Kidney (tissue), 14 donors: ENCODE results near the gene ARHGAP22. TPM values are rescaled to one million over a fixed set of nuclear protein-coding genes. Genes with fewer than 3 reads are reported as not detected.

Source experiments
- DNase-seq, 5 donors: peaks; one replicate each; pipeline ENCODE4 v3.0.0-alpha.2; 2013 to 2020
- FAIRE-seq: peaks from 2 replicates; lab custom pipeline; 2012; peaks lifted over from hg19 to GRCh38; lab: Jason Lieb, UNC
- H3K27ac ChIP-seq, 2 donors: one replicate each; pipeline ENCODE4 v1.7.0; 2013; ENCODE audit warnings: low read depth in 2 of 2, low read length in 2 of 2, inconsistent platforms in 1 of 2
- H3K27me3 ChIP-seq: one replicate; pipeline ENCODE4 v1.7.1; 2013; ENCODE audit warnings: low read length, inconsistent platforms; ENCODE audit not compliant: control insufficient read depth, insufficient read depth
- H3K36me3 ChIP-seq, 3 donors: one replicate each; pipeline versions ENCODE4 v1.7.0 to v1.7.1; 2013; ENCODE audit warnings: low read length in 3 of 3, control low read depth in 1 of 3, inconsistent platforms in 1 of 3; ENCODE audit not compliant: insufficient read depth in 3 of 3, control insufficient read depth in 2 of 3
- H3K4me1 ChIP-seq, 3 donors: one replicate each; pipeline versions ENCODE4 v1.7.0 to v1.7.1; 2013; ENCODE audit warnings: low read length in 3 of 3, inconsistent platforms in 1 of 3, low read depth in 1 of 3; ENCODE audit not compliant: control insufficient read depth in 2 of 3, insufficient read depth in 2 of 3
- H3K4me3 ChIP-seq, 3 donors: one replicate each; pipeline versions ENCODE4 v1.7.0 to v1.8.1; 2013; ENCODE audit warnings: low read length in 3 of 3, control low read depth in 1 of 3, inconsistent platforms in 1 of 3
- H3K9ac ChIP-seq, 3 donors: one replicate each; pipeline versions ENCODE4 v1.7.0 to v1.7.1; 2013; ENCODE audit warnings: low read length in 3 of 3, control low read depth in 1 of 3, inconsistent platforms in 1 of 3
- H3K9me3 ChIP-seq, 3 donors: one replicate each; pipeline versions ENCODE4 v1.7.0 to v1.7.1; 2013; ENCODE audit warnings: low read length in 3 of 3, control low read depth in 1 of 3, inconsistent platforms in 1 of 3; ENCODE audit not compliant: control insufficient read depth in 2 of 3, insufficient read depth in 1 of 3
- intact Hi-C: fragments of 100-400 bp; cut with DNase I; formaldehyde crosslinking; loops from one replicate; pipeline ENCODE4 v1.11.1; 2022
- polyA plus RNA-seq: library from polyadenylated mRNA; stranded (reverse); fragments of 350-450 nt; fragmentation: Illumina TruSeq; extraction: RNeasy Lipid Tissue Mini Kit (QIAGEN cat#74804); gene quantifications from one replicate; pipeline ENCODE4 v1.2.3, GENCODE V29; 2014; ENCODE audit warnings: low read depth, low replicate concordance; ENCODE audit not compliant: insufficient read depth
- total RNA-seq: library from RNA; stranded (reverse); fragmentation: NEBNext Ultra II Directional; extraction: Animal tissue kit (Norgen Biotek cat#: 25700); gene quantifications from one replicate; pipeline ENCODE4 v1.2.1, GENCODE V29; 2021
- TF ChIP-seq, protein P1 (sequence below): IDR thresholded peaks from 3 replicates; pipeline ENCODE4 v1.5.1; 2012; ENCODE audit warnings: mild to moderate bottlenecking, moderate library complexity, borderline replicate concordance; ENCODE audit not compliant: insufficient read depth; ENCODE audit errors: extremely low read depth
- donor health status: control.
- donor health status: control.
- donor health status: control.
- donor health status: control.
- donor health status: control.
- donor health status: DM: yes; HTN: yes; CAD: no.
- donor health status: Normal renal cell carcinoma (clear cell type).

Gene ARHGAP22
- total and polyA plus RNA-seq, 2 donors from 2014 or later, result 0.62 to 6.6 TPM

DNA sequence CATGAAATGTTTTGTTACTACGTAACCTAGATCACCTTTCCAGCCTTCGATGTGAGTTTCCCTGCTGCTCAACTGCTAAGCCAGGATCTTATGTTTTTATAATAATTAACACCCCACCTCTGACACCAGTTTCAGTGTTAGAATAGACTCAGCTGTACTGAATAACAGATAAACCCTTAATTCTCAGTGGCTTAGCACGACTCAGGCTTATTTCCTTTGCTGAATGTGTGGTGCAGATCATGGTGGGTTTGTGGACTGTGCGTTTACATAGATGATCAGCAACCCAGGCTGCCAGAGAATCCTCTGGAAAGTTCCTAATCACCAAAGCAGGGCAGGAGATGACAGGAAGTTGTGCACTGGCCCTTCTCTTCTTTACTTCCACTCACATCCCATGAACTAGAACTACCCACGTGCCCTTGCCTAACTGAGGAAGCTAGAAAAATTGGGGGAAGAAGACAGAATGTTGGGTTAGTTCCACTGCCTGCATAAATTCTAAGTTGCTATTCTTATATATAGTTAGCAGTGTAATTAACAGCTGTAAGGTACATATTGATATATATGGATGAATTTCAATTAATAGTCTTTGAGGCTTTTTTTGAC is 186.6 kb downstream of the ARHGAP22 start:
- H3K27me3 ChIP-seq, result no peaks in the 10 kb centered on the region
- intact Hi-C loops, result no loop called here
- no peaks in the 10 kb centered on the region for H3K4me1 ChIP-seq
- no peak overlapping the region for H3K27ac ChIP-seq
- FAIRE-seq, result no peak
- TF ChIP-seq, protein P1, sequence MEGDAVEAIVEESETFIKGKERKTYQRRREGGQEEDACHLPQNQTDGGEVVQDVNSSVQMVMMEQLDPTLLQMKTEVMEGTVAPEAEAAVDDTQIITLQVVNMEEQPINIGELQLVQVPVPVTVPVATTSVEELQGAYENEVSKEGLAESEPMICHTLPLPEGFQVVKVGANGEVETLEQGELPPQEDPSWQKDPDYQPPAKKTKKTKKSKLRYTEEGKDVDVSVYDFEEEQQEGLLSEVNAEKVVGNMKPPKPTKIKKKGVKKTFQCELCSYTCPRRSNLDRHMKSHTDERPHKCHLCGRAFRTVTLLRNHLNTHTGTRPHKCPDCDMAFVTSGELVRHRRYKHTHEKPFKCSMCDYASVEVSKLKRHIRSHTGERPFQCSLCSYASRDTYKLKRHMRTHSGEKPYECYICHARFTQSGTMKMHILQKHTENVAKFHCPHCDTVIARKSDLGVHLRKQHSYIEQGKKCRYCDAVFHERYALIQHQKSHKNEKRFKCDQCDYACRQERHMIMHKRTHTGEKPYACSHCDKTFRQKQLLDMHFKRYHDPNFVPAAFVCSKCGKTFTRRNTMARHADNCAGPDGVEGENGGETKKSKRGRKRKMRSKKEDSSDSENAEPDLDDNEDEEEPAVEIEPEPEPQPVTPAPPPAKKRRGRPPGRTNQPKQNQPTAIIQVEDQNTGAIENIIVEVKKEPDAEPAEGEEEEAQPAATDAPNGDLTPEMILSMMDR, result no peak
- H3K36me3 ChIP-seq, result peaks cover 0 to 2% (median 0%) of the 10 kb centered on the region in 3 donors
- no peak for DNase-seq
- no peak overlapping the region for H3K9ac ChIP-seq
- H3K9me3 ChIP-seq, result no peaks in the 10 kb centered on the region
- no peak overlapping the region for H3K4me3 ChIP-seq

DNA sequence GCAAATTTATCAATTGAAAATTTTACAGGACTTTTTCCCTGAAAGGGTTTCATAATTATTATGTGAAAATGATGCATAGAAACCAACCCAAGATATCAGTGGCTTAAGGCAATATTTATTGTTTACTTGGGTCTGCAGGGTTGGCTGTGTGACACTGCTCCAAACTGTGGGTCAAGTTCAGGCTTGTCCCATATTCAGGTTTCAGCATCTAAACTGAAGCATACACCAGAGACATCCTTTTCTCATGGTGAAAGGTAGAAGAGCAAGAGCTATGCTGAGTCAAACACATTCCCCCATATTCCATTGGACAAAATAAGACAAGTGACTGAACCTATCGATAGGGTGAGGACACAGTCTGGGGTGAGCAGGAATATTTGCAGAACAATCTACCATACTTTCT is 187.5 kb downstream of the ARHGAP22 start:
- peaks cover 0 to 8% (median 0%) of the 10 kb centered on the region in 3 donors for H3K9me3 ChIP-seq
- no peak for FAIRE-seq
- no peak for DNase-seq
- H3K4me1 ChIP-seq, result no peaks in the 10 kb centered on the region
- no peak overlapping the region for H3K4me3 ChIP-seq
- no peak overlapping the region for H3K27ac ChIP-seq
- no peak overlapping the region for H3K9ac ChIP-seq
- TF ChIP-seq, protein P1, result no peak
- H3K27me3 ChIP-seq, result no peaks in the 10 kb centered on the region
- intact Hi-C loops, result no loop called here
- H3K36me3 ChIP-seq, result no peaks in the 10 kb centered on the region

DNA sequence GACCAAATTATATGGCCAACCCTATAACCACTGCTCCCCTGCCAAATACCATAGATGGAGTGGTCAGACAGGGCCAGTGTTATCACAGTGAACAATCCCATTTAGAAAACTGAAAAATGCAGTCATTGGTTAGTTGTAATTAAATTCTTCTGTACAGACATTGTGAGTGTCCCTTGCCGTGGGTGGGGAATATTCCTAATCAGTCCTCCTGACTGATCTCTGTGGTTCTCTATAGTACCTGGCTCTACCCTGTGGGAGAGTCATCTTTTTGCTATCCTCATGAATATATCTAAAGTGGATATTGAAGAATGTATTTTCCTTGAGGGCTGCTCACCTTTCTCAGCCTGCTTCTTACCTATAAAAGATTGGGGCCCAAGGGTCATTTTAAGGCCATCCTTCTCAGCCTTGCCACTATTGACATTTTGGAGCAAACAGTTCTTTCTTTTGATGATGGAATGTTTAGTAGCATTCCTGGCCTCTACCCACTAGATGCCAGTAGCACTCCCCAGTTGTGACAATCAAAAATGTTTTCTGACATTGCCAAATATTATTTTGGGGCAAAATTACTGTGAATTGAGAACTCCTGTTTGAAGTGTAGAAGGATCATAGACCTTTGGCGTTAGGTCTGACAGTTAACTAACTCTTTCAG is 188.2 kb downstream of the ARHGAP22 start:
- TF ChIP-seq, protein P1, result no peak
- Histone ChIP-seq H3K4me1 (no peaks in the 10 kb centered on the region), H3K9me3 (peaks cover 0 to 13% (median 0%) of the 10 kb centered on the region in 3 donors), H3K4me3 (no peak overlapping the region), H3K36me3 (no peaks in the 10 kb centered on the region), H3K9ac (no peak overlapping the region), H3K27me3 (no peaks in the 10 kb centered on the region), H3K27ac (no peak overlapping the region)
- intact Hi-C loops, result no loop called here
- DNase-seq (no peak), FAIRE-seq (no peak)
